Cardiac fibroblast (primary cell): ENCODE data around the gene RBM47.

Experiments
- DNase-seq, 2 donors: peaks; one replicate each; pipeline versions ENCODE4 v3.0.0 to v3.0.0-alpha.2; 2010; ENCODE audit warnings: low read depth in 2 of 2
- H3K4me3 ChIP-seq, 2 donors: replicated peaks in 1 of 2; 1 replicate in 1 of 2; 2 replicates in 1 of 2; pipeline ENCODE4 v1.5.1; 2011; ENCODE audit warnings: low read depth in 2 of 2, low read length in 2 of 2, mild to moderate bottlenecking in 2 of 2, moderate library complexity in 1 of 2
- CTCF ChIP-seq: IDR thresholded peaks from one replicate; pipeline ENCODE4 v1.5.1; 2011; ENCODE audit warnings: low read depth, mild to moderate bottlenecking, low read length, inconsistent platforms

Gene RBM47

GRCh38 chr4:40629401-40630334 is at the start of gene RBM47:
TSS of gene RBM47 (minus strand) at chr4:40629864. CDS start at chr4:40438893, 190,971 bp downstream.
- peak; percentile 49 to 65 for DNase-seq
- peak; percentile 9 for TF ChIP-seq CTCF
- H3K4me3 ChIP-seq, result peak within 1 kb of the TSS; percentile 54 to 60

- no peak for DNase-seq
- no peak for TF ChIP-seq CTCF
- no peak overlapping the region for H3K4me3 ChIP-seq
Observed at GRCh38 chr4:40678421-40678820, 48.8 kb upstream of the RBM47 start.

GRCh38 chr4:40675166-40675565 is 45.5 kb upstream of the RBM47 start:
- no peak overlapping the region for H3K4me3 ChIP-seq
- no peak for TF ChIP-seq CTCF
- DNase-seq, result no peak

GRCh38 chr4:40672528-40673522 is 43.2 kb upstream of the RBM47 start:
- DNase-seq, result peak; percentile 97
- H3K4me3 ChIP-seq, result no peak overlapping the region
- TF ChIP-seq CTCF, result no peak

GRCh38 chr4:40669504-40669903 is 39.8 kb upstream of the RBM47 start:
- no peak overlapping the region for H3K4me3 ChIP-seq
- DNase-seq, result no peak
- no peak for TF ChIP-seq CTCF

GRCh38 chr4:40665842-40666241 is 36.2 kb upstream of the RBM47 start:
- no peak for DNase-seq
- H3K4me3 ChIP-seq, result no peak overlapping the region
- TF ChIP-seq CTCF, result no peak
